ENCODE measurements around the gene RNF113B.

DNA sequence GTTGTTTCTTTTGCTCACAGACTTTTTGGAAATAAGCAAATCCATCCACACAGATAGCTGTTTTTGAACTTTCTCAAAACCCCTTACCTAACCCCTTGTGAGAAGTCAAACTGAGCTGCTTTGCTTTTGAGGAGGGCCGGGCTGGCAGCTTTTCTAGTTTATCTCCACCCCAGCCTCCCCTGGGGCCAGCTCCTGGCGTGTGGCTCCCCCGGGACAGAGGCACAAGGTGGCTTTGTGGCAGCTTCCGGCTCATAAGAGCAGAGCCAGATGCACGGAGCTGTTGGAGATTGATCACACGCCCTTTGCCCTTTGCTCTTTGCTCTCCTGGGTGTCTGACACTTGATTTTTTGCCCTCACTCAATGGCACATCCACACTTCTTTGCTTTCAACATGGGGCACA lies 24.9 kb upstream of the RNF113B start:
- TF ChIP-seq, protein P1, sequence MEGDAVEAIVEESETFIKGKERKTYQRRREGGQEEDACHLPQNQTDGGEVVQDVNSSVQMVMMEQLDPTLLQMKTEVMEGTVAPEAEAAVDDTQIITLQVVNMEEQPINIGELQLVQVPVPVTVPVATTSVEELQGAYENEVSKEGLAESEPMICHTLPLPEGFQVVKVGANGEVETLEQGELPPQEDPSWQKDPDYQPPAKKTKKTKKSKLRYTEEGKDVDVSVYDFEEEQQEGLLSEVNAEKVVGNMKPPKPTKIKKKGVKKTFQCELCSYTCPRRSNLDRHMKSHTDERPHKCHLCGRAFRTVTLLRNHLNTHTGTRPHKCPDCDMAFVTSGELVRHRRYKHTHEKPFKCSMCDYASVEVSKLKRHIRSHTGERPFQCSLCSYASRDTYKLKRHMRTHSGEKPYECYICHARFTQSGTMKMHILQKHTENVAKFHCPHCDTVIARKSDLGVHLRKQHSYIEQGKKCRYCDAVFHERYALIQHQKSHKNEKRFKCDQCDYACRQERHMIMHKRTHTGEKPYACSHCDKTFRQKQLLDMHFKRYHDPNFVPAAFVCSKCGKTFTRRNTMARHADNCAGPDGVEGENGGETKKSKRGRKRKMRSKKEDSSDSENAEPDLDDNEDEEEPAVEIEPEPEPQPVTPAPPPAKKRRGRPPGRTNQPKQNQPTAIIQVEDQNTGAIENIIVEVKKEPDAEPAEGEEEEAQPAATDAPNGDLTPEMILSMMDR (conservative IDR thresholded peaks at IDR 0.05; ENCODE audit: low read length): no peak
- TF ChIP-seq EZH2phosphoT487 (IDR thresholded peaks at IDR 0.05; ENCODE audit: borderline replicate concordance, low read depth, low read length): no peak

All from OCI-LY7 (cell line).